Measurements from ENCODE around the gene GM2A. TPM values are rescaled to one million over a fixed set of nuclear protein-coding genes. Genes with fewer than 3 reads are reported as not detected.
"Not testable (repeated sequence)": the region's sequence is repeated elsewhere in the genome, so short reads cannot be mapped to it uniquely, and the experiment has no call there.

The GM2A gene
- total RNA-seq, 1 donor from 2014 or later, result 27.1 TPM

GRCh38 chr5:151296478-151296830, 43.5 kb downstream of the GM2A start:
- no peak overlapping the region for H3K4me3 Mint-ChIP-seq (ENCODE audit: low read depth)
- TF ChIP-seq CTCF (IDR thresholded peaks at IDR 0.05; ENCODE audit: unreplicated experiment), result no peak
- no peak overlapping the region for H3K27ac Mint-ChIP-seq
- no peak for DNase-seq (ENCODE audit: low spot score, unreplicated experiment)
- H3K4me1 Mint-ChIP-seq (ENCODE audit: low read depth), result no peaks in the 10 kb centered on the region
- no peaks in the 10 kb centered on the region for H3K36me3 Mint-ChIP-seq (ENCODE audit: insufficient read depth)
- peaks cover 3% of the 10 kb centered on the region for H3K27me3 Mint-ChIP-seq
- peaks cover 2% of the 10 kb centered on the region for H3K9me3 Mint-ChIP-seq (ENCODE audit: low read depth)

- DNase-seq (ENCODE audit: low spot score, unreplicated experiment), result no peak
- Mint-ChIP-seq H3K9me3 (ENCODE audit: low read depth) (no peaks in the 10 kb centered on the region), H3K4me3 (ENCODE audit: low read depth) (no peak overlapping the region), H3K27me3 (peaks cover 7% of the 10 kb centered on the region), H3K36me3 (ENCODE audit: insufficient read depth) (no peaks in the 10 kb centered on the region), H3K4me1 (ENCODE audit: low read depth) (no peaks in the 10 kb centered on the region), H3K27ac (no peak overlapping the region)
- TF ChIP-seq CTCF (IDR thresholded peaks at IDR 0.05; ENCODE audit: unreplicated experiment), result no peak
Measured at GRCh38 chr5:151296974-151297373, 44.0 kb downstream of the GM2A start.

- no peak overlapping the region for H3K4me3 Mint-ChIP-seq (ENCODE audit: low read depth)
- no peak for DNase-seq (ENCODE audit: low spot score, unreplicated experiment)
- peak; percentile 42 for TF ChIP-seq CTCF (IDR thresholded peaks at IDR 0.05; ENCODE audit: unreplicated experiment)
- no peaks in the 10 kb centered on the region for H3K9me3 Mint-ChIP-seq (ENCODE audit: low read depth)
- H3K27me3 Mint-ChIP-seq, result peaks cover 9% of the 10 kb centered on the region
- no peaks in the 10 kb centered on the region for H3K4me1 Mint-ChIP-seq (ENCODE audit: low read depth)
- no peaks in the 10 kb centered on the region for H3K36me3 Mint-ChIP-seq (ENCODE audit: insufficient read depth)
- H3K27ac Mint-ChIP-seq, result no peak overlapping the region
Measured at GRCh38 chr5:151298063-151298855, 45.3 kb downstream of the GM2A start.

- no peaks in the 10 kb centered on the region for H3K4me1 Mint-ChIP-seq (ENCODE audit: low read depth)
- peaks cover 11% of the 10 kb centered on the region for H3K27me3 Mint-ChIP-seq
- no peak for DNase-seq (ENCODE audit: low spot score, unreplicated experiment)
- H3K9me3 Mint-ChIP-seq (ENCODE audit: low read depth), result no peaks in the 10 kb centered on the region
- H3K27ac Mint-ChIP-seq, result peak within 1 kb of the TSS; percentile 45
- H3K4me3 Mint-ChIP-seq (ENCODE audit: low read depth), result no peak within 1 kb of the TSS
- H3K36me3 Mint-ChIP-seq (ENCODE audit: insufficient read depth), result no peaks in the 10 kb centered on the region
- TF ChIP-seq CTCF (IDR thresholded peaks at IDR 0.05; ENCODE audit: unreplicated experiment), result no peak
Measured at GRCh38 chr5:151303666-151304065, 50.7 kb downstream of the GM2A start, which contains the start of gene SLC36A3. TSS of gene SLC36A3 (minus strand) at chr5:151303766. CDS start at chr5:151303354, 412 bp downstream.

- peaks cover 15% of the 10 kb centered on the region for H3K9me3 Mint-ChIP-seq (ENCODE audit: low read depth)
- H3K36me3 Mint-ChIP-seq (ENCODE audit: insufficient read depth); DNase-seq (ENCODE audit: low spot score, unreplicated experiment); H3K4me3 Mint-ChIP-seq (ENCODE audit: low read depth); H3K4me1 Mint-ChIP-seq (ENCODE audit: low read depth); H3K27me3 Mint-ChIP-seq; H3K27ac Mint-ChIP-seq: not testable (repeated sequence)
Measured at GRCh38 chr5:151309266-151309665, 56.3 kb downstream of the GM2A start.

- not testable (repeated sequence) for DNase-seq (ENCODE audit: low spot score, unreplicated experiment); H3K36me3 Mint-ChIP-seq (ENCODE audit: insufficient read depth); H3K4me1 Mint-ChIP-seq (ENCODE audit: low read depth); H3K27ac Mint-ChIP-seq; H3K4me3 Mint-ChIP-seq (ENCODE audit: low read depth); H3K27me3 Mint-ChIP-seq
- peaks cover 15% of the 10 kb centered on the region for H3K9me3 Mint-ChIP-seq (ENCODE audit: low read depth)
Measured at GRCh38 chr5:151309821-151310220, 56.8 kb downstream of the GM2A start.
